Stimulated activated CD8-positive, alpha-beta memory T cell treated with anti-CD3 and anti-CD28 coated beads, Interleukin-4, amount 100 ng/mL, for 48 hours (primary cell): ENCODE measurements around the gene ZNF385B.

Experiments
- DNase-seq: peaks from one replicate; pipeline ENCODE4 v3.0.0-alpha.2; 2020

The ZNF385B gene

DNA sequence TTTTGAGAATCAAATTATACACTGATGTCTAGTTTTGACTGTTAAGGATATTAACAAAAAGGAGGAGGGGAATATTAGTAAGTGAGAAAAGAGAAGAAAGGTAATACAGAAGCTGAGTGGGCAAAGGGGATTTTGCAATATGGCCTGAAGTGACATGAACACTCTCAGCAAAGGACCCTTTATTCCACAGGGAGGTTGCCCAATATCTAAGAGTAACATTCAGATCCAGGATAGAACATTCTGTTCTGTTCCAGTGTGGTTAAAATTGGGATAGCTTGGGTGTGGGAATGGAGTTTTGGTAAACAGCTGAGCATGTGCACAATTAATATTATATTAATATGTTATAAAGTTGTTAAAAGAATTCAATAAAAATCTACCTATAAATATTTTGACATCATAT, 120.1 kb downstream of the ZNF385B start:
- DNase-seq: no peak

DNA sequence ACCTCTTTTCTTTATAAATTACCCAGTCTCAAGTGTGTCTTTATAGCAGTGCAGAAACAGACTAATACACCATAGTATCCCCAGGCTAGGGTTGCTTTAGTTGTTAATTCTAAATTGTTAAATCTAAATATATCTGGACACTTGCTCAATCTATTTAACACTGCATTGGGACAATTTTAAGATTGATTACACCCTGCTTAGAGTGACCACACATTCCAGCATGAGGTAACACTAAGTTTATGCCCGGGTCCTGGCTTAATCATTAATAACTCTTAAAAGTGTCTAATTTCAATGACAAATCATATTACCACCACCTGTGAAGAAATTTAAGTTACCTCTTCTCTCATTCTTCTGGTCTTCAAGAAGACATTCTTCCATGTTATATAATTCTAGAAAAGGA, 131.4 kb downstream of the ZNF385B start:
- no peak for DNase-seq

DNA sequence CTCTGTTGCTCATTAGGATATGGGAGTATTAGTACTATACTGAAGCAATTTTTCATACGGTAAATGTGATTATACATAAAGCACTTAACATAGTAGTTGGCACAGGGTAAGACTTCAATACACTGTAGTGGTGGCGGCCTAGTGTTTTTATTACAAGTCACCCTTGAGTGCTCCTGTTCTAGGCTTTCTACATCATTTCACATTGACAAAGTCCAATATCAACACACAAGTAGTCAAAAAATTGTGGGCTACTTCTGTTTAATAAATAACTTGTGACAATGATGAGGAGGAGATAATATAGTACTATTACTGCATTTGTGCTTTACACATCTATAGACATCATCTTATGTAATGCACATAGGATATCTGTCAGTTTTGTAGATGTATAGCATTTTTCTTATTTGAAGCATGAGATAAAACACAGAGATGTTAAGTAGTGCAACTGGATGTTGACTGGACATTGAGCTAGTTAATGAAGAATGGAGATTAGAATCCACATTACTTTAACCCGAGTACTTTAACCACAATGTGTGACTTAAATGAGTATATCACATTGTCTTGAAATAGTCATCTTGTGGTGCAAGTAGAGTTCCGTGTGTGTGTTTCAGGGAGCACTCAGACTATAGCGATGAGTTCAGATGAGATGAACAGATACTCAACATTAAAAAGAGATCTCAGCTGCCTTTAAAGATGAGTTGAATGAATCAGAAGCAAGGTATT, 134.8 kb downstream of the ZNF385B start:
- DNase-seq: no peak

DNA sequence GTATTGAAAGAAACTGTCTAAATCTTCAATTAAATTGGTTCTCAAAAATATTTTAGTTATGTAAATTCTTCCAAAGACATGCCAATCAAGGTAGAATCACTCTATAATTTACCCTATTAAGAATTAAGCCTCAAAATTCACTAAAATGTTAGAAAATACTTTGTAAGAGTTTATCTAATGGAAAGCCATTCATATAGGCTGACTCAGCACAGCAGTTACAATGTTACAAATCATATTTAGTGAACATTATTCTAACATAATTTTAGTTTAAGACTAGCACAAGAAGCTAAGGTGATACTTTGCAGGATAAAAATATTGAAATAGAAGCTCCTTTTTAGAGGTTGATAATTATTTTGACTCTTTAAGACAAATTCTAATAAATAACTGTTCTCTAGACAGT, 137.0 kb downstream of the ZNF385B start:
- no peak for DNase-seq

DNA sequence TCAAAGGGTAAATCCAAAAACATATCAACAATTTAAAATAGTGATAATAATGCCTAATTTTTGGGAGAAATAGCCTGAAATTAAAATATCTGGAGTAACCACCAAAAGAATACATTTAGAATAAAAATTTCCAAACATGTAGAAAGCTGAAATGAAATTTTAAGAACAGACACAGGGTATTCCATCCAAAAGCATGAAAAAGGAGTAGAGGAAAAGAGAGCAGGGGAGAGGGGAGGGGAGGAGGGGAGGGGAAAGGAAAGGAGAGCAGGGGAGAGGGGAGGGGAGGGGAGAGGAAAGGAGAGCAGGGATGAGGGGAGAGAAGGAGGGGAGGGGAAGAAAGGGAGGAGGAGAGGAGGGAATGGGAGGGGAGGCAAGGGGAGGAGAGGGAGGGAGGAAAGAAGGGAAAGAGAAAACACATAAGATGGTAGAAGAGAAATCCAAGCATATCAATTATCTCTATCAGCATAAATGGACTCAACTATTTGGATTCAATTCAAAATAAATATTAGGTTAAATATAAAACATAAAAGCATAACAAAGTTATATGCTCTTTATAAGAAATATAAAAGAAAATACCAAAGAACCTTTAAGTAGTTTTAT, 141.1 kb downstream of the ZNF385B start:
- DNase-seq: no peak

DNA sequence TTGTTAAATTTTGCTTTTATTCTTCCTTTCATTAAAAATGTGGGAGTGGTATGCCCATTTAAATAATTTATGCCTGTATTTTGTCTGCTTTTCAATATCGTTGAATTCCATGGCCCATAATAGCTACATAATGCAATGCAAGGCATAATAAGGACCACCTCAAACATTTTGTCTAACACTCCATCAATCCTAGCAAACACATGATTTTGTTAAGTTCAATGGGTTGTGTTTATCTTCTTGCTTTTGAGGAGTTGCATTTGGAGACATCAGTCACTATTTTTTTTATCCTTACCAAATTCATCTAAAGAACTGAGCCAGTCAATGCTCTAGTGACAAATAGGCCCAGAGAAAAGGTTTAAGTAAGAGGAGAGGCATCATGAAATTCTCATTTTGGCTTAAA, 145.5 kb downstream of the ZNF385B start:
- no peak for DNase-seq

DNA sequence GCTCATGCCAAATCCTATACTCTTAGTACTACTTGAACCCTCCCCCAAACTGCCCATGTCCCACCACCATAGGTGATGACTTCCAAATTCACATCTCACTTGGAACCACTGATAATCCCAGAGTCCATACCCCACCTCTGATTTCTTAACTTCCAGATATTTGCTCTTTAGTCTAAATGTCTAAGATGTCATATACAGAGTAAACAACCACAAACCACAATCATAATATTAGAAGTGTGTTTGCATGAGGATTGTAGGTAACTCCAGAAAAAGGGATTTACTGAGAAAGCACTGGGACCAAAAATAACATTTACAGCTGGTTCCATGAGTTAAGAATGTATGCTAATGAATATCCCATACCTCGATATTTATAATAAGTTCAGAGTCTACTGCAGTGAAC, 146.2 kb downstream of the ZNF385B start:
- no peak for DNase-seq

DNA sequence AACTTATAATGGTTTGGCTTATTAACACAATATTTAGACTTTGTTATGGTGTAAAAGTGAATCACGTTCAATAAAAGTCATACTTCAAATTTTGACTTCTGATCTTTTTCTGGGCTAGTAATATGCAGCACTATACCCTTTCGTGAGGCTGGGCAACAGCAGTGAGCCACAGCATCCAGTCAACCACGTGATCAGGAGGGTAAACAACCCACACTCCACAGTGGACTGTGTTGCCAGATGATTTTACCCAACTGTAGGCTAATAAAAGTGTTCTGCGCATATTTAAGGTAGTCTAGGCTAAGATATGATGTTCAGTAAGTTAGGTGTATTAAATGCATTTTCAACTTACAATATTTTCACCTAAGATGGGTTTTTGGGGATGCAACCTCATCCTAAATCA, 148.6 kb downstream of the ZNF385B start:
- no peak for DNase-seq

DNA sequence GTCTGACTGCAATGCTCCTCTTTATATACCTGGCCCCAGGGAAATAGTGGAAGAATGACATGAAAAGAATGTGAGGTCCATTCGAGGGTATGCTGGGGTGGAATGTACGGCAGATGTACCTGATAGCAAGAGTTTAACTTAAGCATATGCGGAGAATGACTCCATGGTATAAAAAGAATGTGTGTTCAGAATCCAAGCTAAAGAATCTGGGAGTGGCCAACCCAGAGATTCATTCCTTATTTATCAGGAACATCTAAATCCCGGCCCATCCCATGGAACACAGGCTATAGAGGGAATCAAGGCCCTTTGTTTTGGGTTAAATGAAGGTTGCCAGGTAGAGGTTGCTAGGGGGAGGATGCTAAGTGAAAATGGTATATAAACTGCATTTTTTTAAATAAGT, 150.0 kb downstream of the ZNF385B start:
- DNase-seq: no peak

DNA sequence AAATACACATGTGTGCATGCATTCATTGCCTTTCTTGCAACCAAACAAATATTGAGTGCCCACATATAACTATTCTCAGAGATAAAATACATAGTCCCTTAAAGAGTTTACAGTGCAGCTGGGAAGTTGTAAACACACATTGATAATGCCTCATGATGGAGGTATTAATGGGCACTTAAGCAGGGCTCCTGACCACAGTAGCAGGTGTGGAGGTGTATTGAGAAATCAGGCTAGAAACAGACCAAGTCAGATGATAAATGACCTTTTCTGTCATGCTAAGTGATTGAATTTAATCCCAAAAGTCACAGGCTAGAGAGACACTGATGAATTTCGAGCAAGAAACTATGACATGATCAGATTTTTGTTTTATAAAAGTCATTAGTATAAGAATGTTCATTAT, 157.7 kb downstream of the ZNF385B start:
- no peak for DNase-seq

DNA sequence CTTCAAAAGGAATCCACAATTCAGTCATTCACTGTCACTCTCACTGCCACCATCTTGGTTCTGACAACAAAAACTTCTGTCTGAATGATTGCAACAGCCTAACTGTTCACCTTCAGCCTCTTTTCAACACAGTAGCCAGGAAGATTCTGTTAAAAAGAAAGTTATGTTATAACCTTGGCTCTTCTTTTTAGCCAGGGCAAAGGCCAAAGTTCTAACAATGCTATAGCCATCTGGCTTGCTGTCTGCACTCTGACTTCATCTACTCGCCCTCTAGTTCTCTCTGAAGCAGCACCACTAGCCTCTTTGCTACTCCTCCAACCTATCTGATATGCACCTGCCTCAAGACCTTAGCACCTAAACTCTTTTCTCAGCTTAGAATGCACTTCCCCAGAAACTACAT, 158.5 kb downstream of the ZNF385B start:
- DNase-seq: no peak

DNA sequence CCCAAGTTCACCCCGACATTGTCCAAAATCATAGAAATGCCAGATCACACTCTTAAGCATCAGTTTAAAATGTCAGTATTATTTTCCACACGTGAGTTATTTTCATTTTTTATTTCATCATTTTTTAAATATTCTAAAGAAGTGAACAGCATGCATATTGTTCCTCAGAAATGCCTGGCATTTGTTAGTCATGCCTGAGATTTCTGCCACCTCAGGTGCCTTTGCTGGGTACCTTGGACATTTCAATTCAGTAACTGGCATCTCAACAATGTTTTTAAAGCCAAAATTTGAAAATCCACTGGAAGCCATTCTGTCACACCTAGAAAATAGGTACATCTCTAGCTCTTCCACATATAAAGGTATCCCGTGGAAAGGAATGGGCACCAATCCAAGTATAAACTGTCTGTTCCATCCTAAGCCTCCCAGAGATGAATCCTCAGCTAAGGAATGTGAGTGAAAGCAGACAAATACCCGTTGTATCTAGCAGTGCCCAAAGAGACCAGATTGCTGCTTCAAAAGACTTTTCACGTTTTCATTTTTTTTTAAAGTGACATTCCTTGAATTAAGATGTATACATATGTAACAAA, 159.8 kb downstream of the ZNF385B start:
- no peak for DNase-seq

DNA sequence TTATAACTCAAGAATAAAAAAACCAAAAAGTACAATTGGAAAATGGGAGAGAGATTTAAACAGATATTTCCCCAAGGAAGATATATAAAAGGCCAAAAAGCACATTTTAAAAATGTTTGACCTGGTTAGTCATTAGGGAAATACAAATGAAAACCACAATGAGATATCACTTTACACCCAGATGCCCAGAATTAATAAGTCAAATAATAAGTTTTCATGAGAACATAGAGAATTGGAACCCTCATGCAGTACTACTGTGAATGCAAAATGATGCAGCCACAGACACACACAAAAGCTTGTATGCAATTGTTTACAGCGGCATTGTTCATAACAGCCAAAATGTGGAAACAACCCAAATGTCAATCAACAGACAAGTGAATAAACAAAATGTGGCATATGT, 165.9 kb downstream of the ZNF385B start:
- no peak for DNase-seq

DNA sequence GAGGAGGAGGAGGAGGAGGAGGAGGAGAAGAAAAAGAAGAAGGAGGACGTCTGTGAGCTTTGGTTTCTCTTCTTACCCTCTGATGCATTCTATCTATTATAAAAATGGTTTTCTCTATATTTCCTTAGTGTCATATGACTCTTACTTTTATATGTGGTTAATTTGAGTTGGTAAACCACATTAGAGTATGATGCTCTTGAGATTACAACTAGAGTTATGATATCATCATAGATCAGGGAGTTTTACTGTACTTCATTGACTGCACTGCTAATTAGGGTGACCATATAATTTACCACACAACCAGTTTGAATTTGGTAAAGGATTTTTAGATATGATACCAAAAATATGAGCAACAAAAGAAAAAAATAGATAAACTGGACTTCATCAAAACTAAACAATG, 166.4 kb downstream of the ZNF385B start:
- DNase-seq: no peak

DNA sequence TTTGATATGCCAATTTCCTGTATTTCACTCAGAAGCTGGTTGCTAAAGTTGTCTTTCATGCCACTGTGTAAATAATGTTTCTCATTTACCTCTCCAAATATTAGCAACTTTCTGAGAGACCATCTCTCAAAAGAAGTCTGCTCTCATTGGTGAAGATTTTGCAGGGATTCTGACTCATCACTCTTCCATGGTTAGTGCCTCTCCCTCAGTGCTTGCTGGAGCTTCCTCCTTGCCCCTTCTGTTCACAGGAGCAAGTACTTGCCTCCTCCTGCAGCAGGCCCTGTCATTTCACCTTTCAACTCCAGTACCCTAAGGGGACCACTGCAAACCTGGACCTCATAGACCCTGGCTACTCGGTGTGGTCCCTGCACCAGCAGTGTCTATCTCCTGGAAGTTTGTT, 168.8 kb downstream of the ZNF385B start:
- no peak for DNase-seq

DNA sequence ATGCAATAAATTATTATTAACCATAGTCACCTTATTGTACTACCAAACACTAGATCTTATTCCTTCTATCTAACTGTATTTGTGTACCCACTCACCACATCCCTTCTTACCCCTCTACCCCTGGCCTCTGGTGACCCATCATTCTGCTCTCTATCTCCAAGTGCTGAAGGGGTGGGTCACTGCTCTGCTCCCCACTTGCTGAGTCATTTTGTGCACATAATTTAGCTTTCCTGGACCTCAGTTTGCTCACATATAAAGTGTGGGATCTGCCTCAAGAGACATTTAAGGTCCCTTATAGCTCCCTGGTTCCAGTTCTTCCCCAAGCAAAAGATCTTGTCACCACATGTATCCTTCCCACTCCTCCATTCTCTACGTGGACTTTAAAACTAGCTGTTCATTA, 169.4 kb downstream of the ZNF385B start:
- DNase-seq: no peak

DNA sequence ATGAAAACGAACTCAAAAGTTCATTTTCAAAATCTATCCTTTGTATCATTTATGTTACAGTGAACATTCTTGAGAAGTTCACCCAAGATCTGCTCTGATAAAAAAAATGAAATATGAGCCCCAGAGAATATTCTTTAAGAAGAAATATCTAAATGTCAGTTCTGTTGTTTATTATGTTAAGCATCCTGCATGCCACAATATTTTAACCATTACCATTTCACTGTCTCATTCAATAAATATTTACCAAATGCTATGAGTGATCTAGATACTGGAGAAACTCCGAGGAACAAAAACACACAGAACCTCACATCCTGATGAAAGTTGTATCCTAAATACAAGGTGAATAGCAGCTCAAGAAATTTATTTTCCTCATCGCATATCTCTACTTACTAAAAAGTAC, 170.2 kb downstream of the ZNF385B start:
- no peak for DNase-seq

DNA sequence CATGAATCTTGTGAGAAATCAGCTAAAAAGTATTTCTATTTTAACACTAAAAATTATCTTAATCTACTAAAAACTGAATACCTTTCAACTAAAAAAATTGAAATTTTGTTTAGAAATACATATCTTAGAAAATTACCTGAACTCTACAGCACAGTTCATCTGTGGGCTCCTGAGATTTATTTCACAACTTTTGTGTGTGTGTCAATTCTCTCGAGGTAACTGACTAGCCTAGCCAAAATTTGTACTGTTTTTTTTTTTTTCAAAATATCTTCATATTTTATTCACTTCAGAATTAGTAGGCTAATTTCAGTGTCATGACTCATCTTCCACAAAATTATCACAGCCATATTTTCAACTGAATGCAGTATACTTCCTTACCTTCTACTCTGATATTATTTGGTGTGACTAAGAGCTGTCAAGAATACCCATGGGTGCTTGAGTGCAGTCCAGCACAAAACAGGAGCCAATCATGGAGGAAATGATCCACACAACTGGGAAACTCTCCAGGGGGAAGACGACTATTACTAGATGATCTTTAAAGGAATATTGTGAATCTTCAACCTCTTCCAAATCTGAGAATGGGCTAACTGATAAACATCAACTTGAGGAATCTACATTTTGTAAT, 174.6 kb downstream of the ZNF385B start:
- no peak for DNase-seq

DNA sequence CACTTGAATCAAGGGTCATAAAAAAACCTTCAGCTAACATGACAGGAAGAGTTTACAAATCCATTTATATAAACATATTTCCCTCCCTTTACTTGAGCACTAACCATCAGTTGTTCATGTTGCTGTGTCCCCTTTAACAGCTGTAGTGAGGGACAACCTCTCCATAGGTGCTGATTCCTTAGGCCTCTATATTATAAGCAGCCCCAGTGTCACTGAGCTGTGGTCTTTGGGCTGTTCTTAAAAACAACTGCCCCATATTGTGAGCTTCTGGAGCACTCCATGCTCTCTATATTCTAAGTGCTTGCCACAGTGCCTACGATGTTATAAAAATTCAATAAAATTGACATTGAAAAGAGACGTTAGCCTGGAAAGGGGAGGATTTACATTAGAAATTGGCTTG, 175.3 kb downstream of the ZNF385B start:
- no peak for DNase-seq

DNA sequence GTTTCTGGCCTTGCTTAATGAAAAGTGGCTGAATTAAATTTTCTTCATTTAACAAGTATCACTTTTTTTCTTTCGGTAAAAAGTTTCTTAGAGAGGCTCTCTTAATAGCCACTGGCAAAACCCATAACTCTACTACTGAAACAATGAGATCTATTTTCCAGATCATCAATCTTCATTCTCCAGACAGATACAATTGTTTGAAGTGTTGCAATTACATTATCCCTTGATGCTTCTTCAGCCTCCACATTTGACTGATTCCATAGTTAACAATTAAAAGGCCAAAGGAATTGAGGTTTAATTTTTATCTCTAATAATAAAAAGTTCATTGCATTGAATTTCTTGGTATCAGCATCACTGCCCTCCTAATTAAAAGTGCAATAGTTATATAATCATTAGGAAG, 176.3 kb downstream of the ZNF385B start:
- no peak for DNase-seq

DNA sequence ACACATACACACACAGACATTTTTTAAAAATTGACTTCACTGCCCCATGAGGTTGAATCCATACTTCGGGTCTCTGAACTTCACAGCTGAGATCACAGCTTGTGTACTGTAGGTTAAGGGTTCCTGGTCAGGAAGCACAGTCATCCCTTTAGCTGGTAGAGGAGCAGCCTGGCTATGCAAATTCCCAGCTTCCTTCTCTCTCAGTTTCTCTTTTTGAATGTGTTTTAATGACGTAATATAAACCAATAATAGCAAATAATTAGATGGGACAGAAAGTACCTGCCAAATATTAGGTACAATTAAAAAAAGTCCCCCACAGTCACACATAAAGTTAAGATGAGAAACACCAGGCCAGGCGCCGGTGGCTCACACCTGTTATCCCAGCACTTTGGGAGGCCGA, 178.7 kb downstream of the ZNF385B start:
- no peak for DNase-seq

DNA sequence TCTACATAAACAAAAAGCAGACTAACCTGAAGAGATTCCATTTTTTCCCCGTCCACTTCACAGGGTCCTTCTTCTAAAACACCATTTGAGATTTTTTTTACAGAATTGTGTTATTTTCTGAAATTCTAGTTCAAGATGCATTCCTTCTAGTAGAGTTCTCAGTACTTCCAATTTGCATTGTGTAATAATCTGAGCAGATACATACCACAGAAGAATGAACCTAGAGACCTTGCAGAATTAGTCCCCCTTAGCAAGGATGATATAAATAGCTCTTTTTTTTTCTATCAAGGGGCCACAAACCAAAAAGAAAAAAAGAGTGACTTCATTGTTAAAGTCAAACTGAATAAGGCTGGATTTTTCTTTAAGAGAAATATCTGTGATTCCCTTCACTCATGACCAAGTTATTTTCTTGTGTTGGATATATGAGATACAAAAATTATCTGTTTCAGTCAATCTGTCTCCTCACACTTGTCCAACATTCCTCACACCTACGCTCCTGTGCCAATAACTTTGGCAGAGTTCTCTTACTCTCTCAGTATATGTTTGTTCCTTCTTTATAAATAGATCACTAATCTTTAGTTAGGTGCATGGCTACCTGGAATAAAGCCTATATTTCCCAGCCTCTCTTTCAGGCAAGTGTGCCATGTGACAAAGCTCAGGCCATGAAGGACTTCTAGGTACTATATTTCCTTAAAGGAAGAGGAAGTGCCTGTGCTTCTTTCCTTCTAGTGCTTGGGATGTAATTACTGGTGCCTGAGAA, 183.5 kb downstream of the ZNF385B start:
- DNase-seq: no peak

DNA sequence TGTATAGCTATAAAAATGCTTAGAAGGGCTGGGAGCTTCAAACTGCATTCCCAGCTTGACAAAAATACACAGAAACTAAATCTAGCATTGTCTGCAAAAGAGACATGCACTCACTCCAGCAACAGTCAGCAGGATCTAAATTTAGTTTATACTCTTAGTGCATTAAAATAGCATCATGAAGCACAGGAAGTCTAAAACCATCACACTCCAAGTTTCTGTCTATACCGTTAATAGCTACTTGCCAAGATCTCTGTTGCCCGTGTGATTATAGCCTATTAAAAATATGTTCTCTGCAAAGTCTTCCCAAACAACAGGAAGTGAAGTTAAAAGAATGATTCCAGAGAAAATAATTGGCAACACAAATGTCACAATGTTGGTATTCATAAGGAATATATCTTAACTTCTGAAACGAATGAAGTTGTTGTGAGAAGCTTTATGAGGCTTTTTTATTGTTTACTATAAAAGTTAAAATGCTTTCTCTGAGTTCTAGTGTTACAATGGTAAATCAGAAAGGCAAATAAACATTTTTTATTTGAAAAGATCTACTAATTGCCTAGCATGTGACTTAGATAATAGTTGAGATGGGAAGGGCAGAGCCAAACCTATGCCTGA, 184.2 kb downstream of the ZNF385B start:
- DNase-seq: no peak
